H1 (cell line): Measurements from ENCODE around the gene SLX4IP. TPM values are rescaled to one million over a fixed set of nuclear protein-coding genes. Genes with fewer than 3 reads are reported as not detected.

Experiments
- CTCF ChIA-PET: fragments of 300-600 bp; sonication (Branson Sonifier 250); formaldehyde crosslinking; loops from one replicate; lab custom pipeline; 2021; ENCODE audit not compliant: partially characterized antibody; lab: Charles Lee
- POLR2A ChIA-PET: fragments of 300-600 bp; sonication (Branson Sonifier 250); formaldehyde crosslinking; loops from one replicate; lab custom pipeline; 2021; ENCODE audit warnings: inconsistent platforms; ENCODE audit not compliant: partially characterized antibody; lab: Charles Lee
- DNase-seq, 2 experiments: peaks; one replicate each; pipeline versions ENCODE4 v3.0.0 to v3.0.0-alpha.2; 2010 to 2022; ENCODE audit warnings: low spot score in 2 of 2, low read depth in 1 of 2, mixed read lengths in 1 of 2
- FAIRE-seq: peaks from 2 replicates; lab custom pipeline; 2011; peaks lifted over from hg19 to GRCh38; lab: Jason Lieb, UNC
- H2AFZ ChIP-seq: 2 replicates; pipeline ENCODE4 v1.8.1; 2012; ENCODE audit warnings: low read length, inconsistent platforms
- H2AK5ac ChIP-seq: 2 replicates; pipeline ENCODE4 v1.6.1; 2013; ENCODE audit warnings: low read depth, low read length
- H2BK120ac ChIP-seq: replicated peaks from 2 replicates; pipeline ENCODE3; 2013; ENCODE audit warnings: low read depth, low read length, inconsistent platforms
- H2BK12ac ChIP-seq: 2 replicates; pipeline ENCODE4 v1.6.1; 2013; ENCODE audit warnings: low read depth, low read length
- H2BK15ac ChIP-seq: 2 replicates; pipeline ENCODE4 v1.6.1; 2013; ENCODE audit warnings: low read length
- H2BK20ac ChIP-seq: 2 replicates; pipeline ENCODE4 v1.6.1; 2013; ENCODE audit warnings: low read length
- H2BK5ac ChIP-seq: 2 replicates; pipeline ENCODE4 v1.6.1; 2013; ENCODE audit warnings: low read depth, low read length
- H3K14ac ChIP-seq: 2 replicates; pipeline ENCODE4 v1.6.1; 2013; ENCODE audit warnings: inconsistent platforms; ENCODE audit not compliant: insufficient read length
- H3K18ac ChIP-seq: 2 replicates; pipeline ENCODE4 v1.6.1; 2013; ENCODE audit warnings: low read length; ENCODE audit errors: extremely low read depth
- H3K23ac ChIP-seq: 2 replicates; pipeline ENCODE4 v1.6.1; 2013; ENCODE audit warnings: inconsistent platforms; ENCODE audit not compliant: insufficient read length
- H3K23me2 ChIP-seq: 2 replicates; pipeline ENCODE4 v1.6.1; 2013; ENCODE audit warnings: low read depth, low read length
- H3K27ac ChIP-seq: 2 replicates; pipeline ENCODE4 v1.6.1; 2011; ENCODE audit warnings: low read depth, low read length, inconsistent platforms
- H3K27me3 ChIP-seq, 4 experiments: replicated peaks in 1 of 4; 1 replicate in 1 of 4; 2 replicates in 3 of 4; pipeline versions ENCODE4 v1.6.1 to v1.8.1; 2011 to 2013; ENCODE audit warnings: low read length in 3 of 4, mild to moderate bottlenecking in 3 of 4, inconsistent platforms in 2 of 4, mixed read lengths in 2 of 4, moderate library complexity in 1 of 4; ENCODE audit not compliant: control insufficient read depth in 3 of 4, insufficient read depth in 3 of 4; ENCODE audit errors: extremely low read depth in 1 of 4
- H3K36me3 ChIP-seq, 4 experiments: 2 replicates each; pipeline versions ENCODE4 v1.6.1 to v1.8.1; 2011 to 2013; ENCODE audit warnings: mild to moderate bottlenecking in 4 of 4, low read length in 3 of 4, moderate library complexity in 2 of 4, control low read depth in 1 of 4, inconsistent platforms in 1 of 4; ENCODE audit not compliant: insufficient read depth in 4 of 4, control insufficient read depth in 2 of 4
- H3K4ac ChIP-seq: replicated peaks from 2 replicates; pipeline ENCODE3; 2013; ENCODE audit warnings: low read length, low read depth, mixed read lengths, inconsistent platforms; ENCODE audit not compliant: insufficient read length
- H3K4me1 ChIP-seq, 4 experiments: replicated peaks in 1 of 4; 1 replicate in 1 of 4; 2 replicates in 3 of 4; pipeline versions ENCODE4 v1.6.1 to v1.8.1; 2011 to 2013; ENCODE audit warnings: low read length in 3 of 4, inconsistent platforms in 2 of 4, mixed read lengths in 1 of 4; ENCODE audit not compliant: insufficient read depth in 4 of 4, control insufficient read depth in 3 of 4
- H3K4me2 ChIP-seq, 2 experiments: 2 replicates each; pipeline versions ENCODE4 v1.6.1 to v1.8.1; 2011 to 2013; ENCODE audit warnings: low read depth in 2 of 2, low read length in 2 of 2, control low read depth in 1 of 2, inconsistent platforms in 1 of 2, mild to moderate bottlenecking in 1 of 2; ENCODE audit not compliant: insufficient read depth in 1 of 2
- H3K4me3 ChIP-seq, 4 experiments: fragments of 200-600, 300-600 bp in 1 of 4; sonication (generic), shearing (Covaris generic), sonication (Bioruptor Twin) in 1 of 4; 2 replicates each; pipeline versions ENCODE4 v1.5.1 to v1.8.1; 2011 to 2016; ENCODE audit warnings: low read length in 4 of 4, low read depth in 3 of 4, control low read depth in 2 of 4, inconsistent platforms in 2 of 4, mild to moderate bottlenecking in 2 of 4, mixed read lengths in 1 of 4, moderate library complexity in 1 of 4; ENCODE audit not compliant: insufficient read depth in 2 of 4; ENCODE audit errors: extremely low read depth in 1 of 4
- H3K56ac ChIP-seq: replicated peaks from 2 replicates; pipeline ENCODE3; 2013; ENCODE audit warnings: low read depth, mild to moderate bottlenecking, mixed read lengths, low read length, inconsistent platforms; ENCODE audit not compliant: insufficient read length
- H3K79me1 ChIP-seq: 2 replicates; pipeline ENCODE4 v1.6.1; 2013; ENCODE audit warnings: low read depth, low read length, control low read depth
- H3K79me2 ChIP-seq, 2 experiments: 2 replicates each; pipeline versions ENCODE4 v1.6.1 to v1.8.1; 2012 to 2013; ENCODE audit warnings: low read length in 2 of 2, mild to moderate bottlenecking in 2 of 2, inconsistent platforms in 1 of 2; ENCODE audit not compliant: insufficient read depth in 2 of 2, control insufficient read depth in 1 of 2
- H3K9ac ChIP-seq, 4 experiments: replicated peaks in 1 of 4; 1 replicate in 1 of 4; 2 replicates in 3 of 4; pipeline versions ENCODE4 v1.6.1 to v1.8.1; 2011 to 2013; ENCODE audit warnings: low read depth in 3 of 4, low read length in 3 of 4, control low read depth in 2 of 4, mild to moderate bottlenecking in 2 of 4, moderate library complexity in 2 of 4, inconsistent platforms in 1 of 4; ENCODE audit errors: extremely low read depth in 1 of 4
- H3K9me3 ChIP-seq, 2 experiments: 2 replicates each; pipeline versions ENCODE4 v1.6.1 to v1.8.1; 2012 to 2013; ENCODE audit warnings: mild to moderate bottlenecking in 2 of 2, moderate library complexity in 2 of 2, control low read depth in 1 of 2, inconsistent platforms in 1 of 2, low read depth in 1 of 2, low read length in 1 of 2, mixed read lengths in 1 of 2; ENCODE audit not compliant: insufficient read depth in 2 of 2
- H4K20me1 ChIP-seq, 2 experiments: replicated peaks in 1 of 2; 2 replicates each; pipeline versions ENCODE3 to v1.8.1; 2011 to 2013; ENCODE audit warnings: inconsistent platforms in 2 of 2, low read length in 2 of 2, mild to moderate bottlenecking in 1 of 2; ENCODE audit not compliant: insufficient read depth in 2 of 2, control insufficient read depth in 1 of 2
- H4K5ac ChIP-seq: 2 replicates; pipeline ENCODE4 v1.6.1; 2013; ENCODE audit warnings: low read length, low read depth, mixed read lengths, inconsistent platforms; ENCODE audit not compliant: insufficient read length
- H4K8ac ChIP-seq: 2 replicates; pipeline ENCODE4 v1.8.0; 2013; ENCODE audit warnings: mild to moderate bottlenecking, moderate library complexity, low read length, inconsistent platforms; ENCODE audit not compliant: insufficient read depth; ENCODE audit errors: extremely low read depth
- H4K91ac ChIP-seq: replicated peaks from 2 replicates; pipeline ENCODE3; 2013; ENCODE audit warnings: low read length, mixed read lengths, inconsistent platforms; ENCODE audit not compliant: insufficient read length
- ASH2L ChIP-seq: fragments of 200-600, 300-600 bp; sonication (generic); IDR thresholded peaks from one replicate; pipeline ENCODE4 v1.7.1; 2017; ENCODE audit warnings: low read length
- CHD2 ChIP-seq: IDR thresholded peaks from 2 replicates; pipeline ENCODE4 v1.6.1; 2012; ENCODE audit warnings: low read length, improper control_type of control experiment
- EP300 ChIP-seq, 2 experiments: IDR thresholded peaks; 1 replicate in 1 of 2; 2 replicates in 1 of 2; pipeline ENCODE4 v1.6.1; 2011 to 2012; ENCODE audit warnings: low read depth in 2 of 2, low read length in 2 of 2, mild to moderate bottlenecking in 2 of 2, borderline replicate concordance in 1 of 2, inconsistent platforms in 1 of 2, moderate library complexity in 1 of 2
- HDAC2 ChIP-seq, 2 experiments: fragments of 300-600 bp in 1 of 2; sonication (generic) in 1 of 2; IDR thresholded peaks; 2 replicates each; pipeline ENCODE4 v1.6.1; 2011 to 2012; ENCODE audit warnings: low read depth in 2 of 2, low read length in 2 of 2, mild to moderate bottlenecking in 2 of 2, moderate library complexity in 2 of 2, borderline replicate concordance in 1 of 2, inconsistent platforms in 1 of 2
- KDM1A ChIP-seq: fragments of 200-600, 300-600 bp; sonication (generic); IDR thresholded peaks from 2 replicates; pipeline ENCODE4 v1.7.1; 2016; ENCODE audit warnings: mild to moderate bottlenecking, low read length, borderline replicate concordance
- SIRT6 ChIP-seq: IDR thresholded peaks from one replicate; pipeline ENCODE4 v1.7.1; 2012; ENCODE audit warnings: low read length, inconsistent platforms
- SUZ12 ChIP-seq: fragments of 200-600 bp; sonication (generic); IDR thresholded peaks from 2 replicates; pipeline ENCODE4 v1.6.1; 2012; ENCODE audit warnings: mild to moderate bottlenecking, inconsistent platforms, low read length, moderate library complexity, mixed read lengths
- TCF12 ChIP-seq: IDR thresholded peaks from 2 replicates; pipeline ENCODE4 v1.6.1; 2011; ENCODE audit warnings: low read depth, mild to moderate bottlenecking, low read length
- WGBS, 2 experiments: shearing (Covaris generic) in 1 of 2; methylation state at CpG; one replicate each; pipeline versions ENCODE4 v1.1.6 to v1.1.7; 2013 to 2015; ENCODE audit warnings: low lambda C conversion rate in 2 of 2, mixed read lengths in 2 of 2, inconsistent platforms in 1 of 2, low coverage in 1 of 2, missing lambda C conversion rate in 1 of 2; ENCODE audit not compliant: insufficient replicate concordance in 2 of 2, insufficient coverage in 1 of 2, insufficient read length in 1 of 2; ENCODE audit errors: extremely low coverage in 1 of 2, missing lambda C conversion rate in 1 of 2; 5-methylcytosine and 5-hydroxymethylcytosine counted together
- polyA plus RNA-seq, 7 experiments: library from polyadenylated mRNA; depleted of rRNA in 3 of 7; stranded (reverse) in 5 of 7; unstranded in 2 of 7; fragments of >200 nt in 5 of 7; fragments of 200-250 nt in 2 of 7; gene quantifications; 1 replicate in 5 of 7; 2 replicates in 1 of 7; 4 replicates in 1 of 7; pipeline versions ENCODE4 v1.2.1 to v1.2.3, GENCODE V29; 2011 to 2013; ENCODE audit warnings: missing spikeins in 2 of 7, mixed read lengths in 2 of 7
- total RNA-seq: library from RNA; stranded (reverse); fragmentation: NEBNext Ultra II Directional; extraction: Animal tissue kit (Norgen Biotek cat#: 25700); gene quantifications from 2 replicates; pipeline ENCODE4 v1.2.1, GENCODE V29; 2021

SLX4IP gene
- total and polyA plus RNA-seq, 2 of the 8 experiments (the other 6 are each of a cell fraction or from before 2014, with no cell fraction given): 2.4 to 8.7 TPM

DNA sequence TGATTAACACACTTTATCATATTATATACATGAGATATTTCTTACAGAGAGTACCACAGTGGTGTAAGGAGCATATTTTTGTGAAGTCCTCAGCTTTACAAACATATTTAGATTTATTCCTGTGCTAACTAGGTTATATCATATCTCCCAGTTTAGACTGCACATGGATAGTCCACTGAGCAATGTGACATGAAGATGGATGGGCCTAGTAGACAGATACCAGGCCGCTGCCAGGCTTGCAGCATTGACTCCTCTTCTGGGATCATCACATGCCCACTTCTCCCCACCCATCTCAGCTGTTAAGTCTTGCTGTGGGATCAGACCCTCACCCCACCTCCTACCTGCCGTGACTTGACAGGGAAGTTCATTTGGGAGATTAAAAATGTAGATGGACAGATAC, 95.8 kb downstream of the SLX4IP start:
- Histone ChIP-seq H4K5ac (no peak overlapping the region), H4K8ac (no peak overlapping the region), H2BK20ac (no peak overlapping the region), H3K9ac (no peak overlapping the region), H3K27me3 (no peaks in the 10 kb centered on the region), H3K4me2 (no peak overlapping the region), H3K79me2 (no peaks in the 10 kb centered on the region), H3K56ac (no peak overlapping the region), H2AK5ac (no peak overlapping the region), H2BK120ac (no peak overlapping the region), H2BK5ac (no peak overlapping the region), H3K23ac (no peak overlapping the region), H3K4me1 (no peaks in the 10 kb centered on the region), H3K23me2 (no peaks in the 10 kb centered on the region), H3K9me3 (no peaks in the 10 kb centered on the region), H3K79me1 (no peaks in the 10 kb centered on the region), H3K14ac (no peak overlapping the region), H3K4ac (no peak overlapping the region), H2BK12ac (no peak overlapping the region), H3K36me3 (no peaks in the 10 kb centered on the region), H2AFZ (no peak overlapping the region), H4K91ac (no peak overlapping the region), H3K27ac (no peak overlapping the region), H4K20me1 (no peaks in the 10 kb centered on the region), H3K4me3 (no peak overlapping the region), H2BK15ac (no peak overlapping the region), H3K18ac (no peak overlapping the region)
- TF ChIP-seq CHD2: no peak
- no peak for TF ChIP-seq SUZ12
- no peak for TF ChIP-seq KDM1A
- no peak for TF ChIP-seq TCF12
- TF ChIP-seq EP300 (IDR thresholded peaks at IDR 0.05; ENCODE audit: borderline replicate concordance in 1 of 2, low read depth in 2 of 2, low read length in 2 of 2): no peak
- no peak for TF ChIP-seq HDAC2 (IDR thresholded peaks at IDR 0.05; ENCODE audit: borderline replicate concordance in 1 of 2, low read depth in 2 of 2, low read length in 2 of 2)
- TF ChIP-seq SIRT6: no peak
- TF ChIP-seq ASH2L: no peak
- ChIA-PET CTCF (interaction anchor here (0.7 to 1.8 kb wide), 8 partner anchors 9 to 53 kb away, joined by 3 to 5 read pairs (median 4); no protein-coding TSS in a partner anchor), POLR2A (no interaction called here)
- FAIRE-seq (no peak), DNase-seq (no peak)
- 97% methylated on average over 2 of the region's 2 CpGs; no CpG with 5 or more reads in 1 of the 2 experiments for WGBS, 2 experiments
